HT1080 (cell line): ENCODE measurements around the gene DHX57. TPM values are rescaled to one million over a fixed set of nuclear protein-coding genes. Genes with fewer than 3 reads are reported as not detected.

Experiments
- DNase-seq: peaks from one replicate; pipeline ENCODE4 v3.0.0-alpha.2; 2015; ENCODE audit warnings: low read depth
- small RNA-seq: library from RNA; depleted of rRNA; stranded (forward); fragments of <200 nt; gene quantifications from one replicate; pipeline ENCODE3, GENCODE V24; 2014
- total RNA-seq: library from RNA; depleted of rRNA; stranded (reverse); fragments of >200 nt; shearing (Covaris generic); gene quantifications from 2 replicates; pipeline ENCODE4 v1.2.3, GENCODE V29; 2014; rRNA removed

DHX57 gene
- total RNA-seq, 1 experiment from 2014 or later = 13.1 TPM

GRCh38 chr2:38751596-38752410 is 123.9 kb downstream of the DHX57 start:
- no peak for DNase-seq

GRCh38 chr2:38750891-38751595 is 124.7 kb downstream of the DHX57 start, which contains the start of gene SRSF7:
Gene SRSF7 (minus strand): TSS chr2:38751361. CDS start chr2:38751256, 105 bp downstream.
- DNase-seq = peak; percentile 95

DNA sequence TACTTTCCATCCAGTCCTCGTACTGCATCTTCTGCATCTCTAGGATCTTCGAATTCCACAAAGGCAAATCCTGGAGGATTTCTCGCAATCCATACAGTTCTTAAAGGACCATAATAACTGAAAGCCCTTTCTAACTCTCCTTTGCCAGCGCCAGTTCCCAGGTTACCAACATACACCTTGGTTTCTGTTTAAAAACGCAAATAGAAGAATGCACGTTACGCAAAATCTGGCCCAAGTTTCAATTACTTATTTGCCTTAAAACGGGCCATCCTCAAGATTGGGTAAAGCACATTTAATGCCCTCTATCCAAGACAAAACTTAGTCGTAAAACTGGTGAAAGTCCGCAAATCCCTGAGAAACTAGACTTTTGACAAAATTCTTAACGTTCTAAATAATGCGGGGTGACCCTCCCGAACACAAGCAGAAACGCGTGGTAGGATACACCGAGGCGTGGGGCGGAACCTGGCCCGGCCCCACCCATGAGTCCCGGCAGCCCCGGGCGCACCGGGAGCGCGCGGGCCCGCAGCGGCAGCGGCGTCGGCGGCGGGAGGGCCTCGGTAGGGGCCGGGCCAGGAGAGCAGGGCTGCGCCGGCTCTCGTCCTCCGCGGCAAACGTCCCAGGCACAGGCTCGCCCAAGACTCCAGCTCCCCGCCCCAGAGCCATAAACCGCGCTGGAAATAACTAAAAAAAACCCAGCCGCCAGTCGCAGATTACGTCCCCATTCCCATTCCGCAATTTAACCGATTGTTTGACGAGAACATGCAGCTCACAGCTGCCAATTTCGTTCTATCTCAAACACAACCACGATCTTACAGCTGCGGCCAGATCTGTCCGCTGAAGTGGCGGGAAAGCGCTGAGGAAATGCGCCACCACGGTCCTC is 125.5 kb downstream of the DHX57 start:
- DNase-seq = no peak

- DNase-seq = no peak
Observed at GRCh38 chr2:38748943-38749804, 126.6 kb downstream of the DHX57 start.

DNA sequence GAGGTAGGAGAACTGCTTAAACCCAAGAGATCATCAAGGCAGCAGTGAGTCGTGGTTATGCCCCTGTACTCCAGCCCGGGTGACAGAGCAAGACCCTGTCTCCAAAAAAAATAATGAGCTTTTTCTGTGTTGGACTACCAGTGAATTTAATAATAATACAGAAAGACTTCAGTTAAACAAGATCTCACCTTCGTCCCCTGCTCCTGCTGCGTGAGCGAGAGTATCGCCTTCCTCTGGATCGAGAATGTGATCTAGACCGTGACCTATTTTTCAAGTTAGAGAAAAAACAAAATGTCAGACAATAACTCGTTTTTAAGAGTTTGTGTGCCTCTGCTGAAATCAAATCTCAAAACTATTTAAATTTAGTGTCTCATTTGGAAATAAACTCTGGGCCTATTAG is 127.3 kb downstream of the DHX57 start:
- DNase-seq = no peak

- no peak for DNase-seq
Observed at GRCh38 chr2:38747819-38748218, 127.9 kb downstream of the DHX57 start.

Small RNA genes within 50 kb of the gene (small RNA-seq; reads per million reads assigned to genes)
- gene RNU6-851P = not detected

Other genes starting within 250 kb of the DHX57 start
- gene GALM, start 209.8 kb downstream of the DHX57 start, total RNA-seq = not detected in 2 replicates
- 298 and 335 TPM in 2 replicates for gene SRSF7, start 124.6 kb downstream of the DHX57 start, total RNA-seq
- gene GEMIN6, start 97.7 kb downstream of the DHX57 start, total RNA-seq = 52.6 and 80.3 TPM in 2 replicates
- gene MORN2, start within 50 bp of the DHX57 start, total RNA-seq = 11.3 and 11.6 TPM in 2 replicates
- 0.80 TPM in 1 of 2 replicates, not detected in the other for gene ARHGEF33, start 13.9 kb upstream of the DHX57 start, total RNA-seq
- 9.4 and 11.4 TPM in 2 replicates for gene SOS1, start 245.1 kb upstream of the DHX57 start, total RNA-seq